Naive B cell (primary cell): ENCODE measurements around the gene GALNT9. TPM values are rescaled to one million over a fixed set of nuclear protein-coding genes. Genes with fewer than 3 reads are reported as not detected.
"Not testable (repeated sequence)": the region's sequence is repeated elsewhere in the genome, so short reads cannot be mapped to it uniquely, and the experiment has no call there.

Experiments used
- ATAC-seq, 2 donors: fragments of 150-1000 bp; cut with Tn5 transposase; 2 replicates each; pipeline ENCODE4 v1.10.0; 2021; ENCODE audit warnings: low read depth in 2 of 2, mild to moderate bottlenecking in 2 of 2, moderate library complexity in 2 of 2
- DNase-seq: peaks from one replicate; pipeline ENCODE4 v3.0.0; 2022
- H3K27ac Mint-ChIP-seq, 6 donors: one replicate each; pipeline ENCODE4 v1.8.0; 2020 to 2022; ENCODE audit warnings: mild to moderate bottlenecking in 6 of 6, mixed read lengths in 6 of 6, moderate library complexity in 5 of 6, inconsistent platforms in 2 of 6
- H3K27me3 Mint-ChIP-seq, 3 donors: one replicate each; pipeline ENCODE4 v1.8.0; 2021 to 2022; ENCODE audit warnings: mixed read lengths in 3 of 3, mild to moderate bottlenecking in 1 of 3
- H3K36me3 Mint-ChIP-seq, 2 donors: one replicate each; pipeline ENCODE4 v1.8.0; 2020 to 2022; ENCODE audit warnings: mixed read lengths in 2 of 2, inconsistent platforms in 1 of 2, mild to moderate bottlenecking in 1 of 2
- H3K4me1 Mint-ChIP-seq, 3 donors: one replicate each; pipeline ENCODE4 v1.8.0; 2020 to 2022; ENCODE audit warnings: mixed read lengths in 3 of 3, inconsistent platforms in 1 of 3, mild to moderate bottlenecking in 1 of 3, moderate library complexity in 1 of 3
- H3K4me3 Mint-ChIP-seq, 8 donors: one replicate each; pipeline ENCODE4 v1.8.0; 2020 to 2022; ENCODE audit warnings: mild to moderate bottlenecking in 8 of 8, mixed read lengths in 8 of 8, moderate library complexity in 8 of 8, inconsistent platforms in 2 of 8
- H3K9me3 Mint-ChIP-seq, 7 donors: one replicate each; pipeline ENCODE4 v1.8.0; 2020 to 2022; ENCODE audit warnings: mixed read lengths in 7 of 7, mild to moderate bottlenecking in 5 of 7, inconsistent platforms in 2 of 7, moderate library complexity in 1 of 7
- polyA plus RNA-seq, 6 donors: library from polyadenylated mRNA; unstranded; fragments of 300-500 nt; fragmentation: Illumina TruSeq; gene quantifications; one replicate each; pipeline ENCODE4 v1.2.3, GENCODE V29; 2021; ENCODE audit warnings: low read depth in 6 of 6

Gene GALNT9
- polyA plus RNA-seq, 6 donors from 2014 or later, result 0.43 to 3.0 (median 0.74) TPM; not detected in 3

GRCh38 chr12:132306885-132307191 lies 22.6 kb downstream of the GALNT9 start:
- Mint-ChIP-seq H3K9me3 (peaks cover 10 to 24% (median 16%) of the 10 kb centered on the region in 7 donors), H3K27ac (peak overlapping the region in 1 of 6 donors; percentile 26), H3K36me3 (peaks cover 4 to 13% of the 10 kb centered on the region in 2 donors), H3K4me1 (peaks cover 0 to 5% (median 0%) of the 10 kb centered on the region in 3 donors), H3K4me3 (no peak overlapping the region), H3K27me3 (peaks cover 0 to 14% (median 5%) of the 10 kb centered on the region in 3 donors)
- ATAC-seq (no peak), DNase-seq (no peak)

- Mint-ChIP-seq H3K27ac (peak overlapping the region in 1 of 6 donors; percentile 26), H3K4me1 (peaks cover 0 to 5% (median 0%) of the 10 kb centered on the region in 3 donors), H3K27me3 (peaks cover 0 to 14% (median 5%) of the 10 kb centered on the region in 3 donors), H3K9me3 (peaks cover 5 to 18% (median 10%) of the 10 kb centered on the region in 7 donors), H3K4me3 (no peak overlapping the region), H3K36me3 (peaks cover 0 to 11% of the 10 kb centered on the region in 2 donors)
- DNase-seq (no peak), ATAC-seq (no peak)
Measured at GRCh38 chr12:132305991-132306884, 23.2 kb downstream of the GALNT9 start.

GRCh38 chr12:132305560-132305966 lies 23.8 kb downstream of the GALNT9 start:
- Mint-ChIP-seq H3K4me1 (peaks cover 0 to 5% (median 0%) of the 10 kb centered on the region in 3 donors), H3K27me3 (peaks cover 0 to 20% (median 5%) of the 10 kb centered on the region in 3 donors), H3K9me3 (peaks cover 0 to 13% (median 5%) of the 10 kb centered on the region in 7 donors), H3K36me3 (peaks cover 0 to 4% of the 10 kb centered on the region in 2 donors), H3K27ac (no peak overlapping the region), H3K4me3 (no peak overlapping the region)
- DNase-seq (no peak), ATAC-seq (no peak)

- Mint-ChIP-seq H3K27me3 (peaks cover 0 to 20% (median 5%) of the 10 kb centered on the region in 3 donors), H3K9me3 (peaks cover 0 to 10% (median 4%) of the 10 kb centered on the region in 7 donors)
- not testable (repeated sequence) for H3K4me1 Mint-ChIP-seq, DNase-seq, H3K27ac Mint-ChIP-seq, ATAC-seq, H3K36me3 Mint-ChIP-seq, H3K4me3 Mint-ChIP-seq
Measured at GRCh38 chr12:132304866-132305265, 24.5 kb downstream of the GALNT9 start.

GRCh38 chr12:132303853-132304373 lies 25.5 kb downstream of the GALNT9 start:
- ATAC-seq, DNase-seq, H3K27ac Mint-ChIP-seq, H3K4me1 Mint-ChIP-seq, H3K36me3 Mint-ChIP-seq, H3K9me3 Mint-ChIP-seq, H3K4me3 Mint-ChIP-seq: not testable (repeated sequence)
- H3K27me3 Mint-ChIP-seq, result peaks cover 0 to 12% (median 5%) of the 10 kb centered on the region in 3 donors

- ATAC-seq, result no peak
- DNase-seq, result no peak
- Mint-ChIP-seq H3K36me3 (no peaks in the 10 kb centered on the region), H3K4me1 (peaks cover 0 to 2% (median 0%) of the 10 kb centered on the region in 3 donors), H3K9me3 (peaks cover 0 to 7% (median 0%) of the 10 kb centered on the region in 7 donors), H3K27ac (no peak overlapping the region), H3K27me3 (peaks cover 0 to 8% (median 5%) of the 10 kb centered on the region in 3 donors), H3K4me3 (peak overlapping the region in 1 of 8 donors; percentile 61)
Measured at GRCh38 chr12:132302466-132303358, 26.7 kb downstream of the GALNT9 start.

GRCh38 chr12:132300789-132301722 lies 28.3 kb downstream of the GALNT9 start:
- ATAC-seq, result no peak
- Mint-ChIP-seq H3K4me3 (no peak overlapping the region), H3K27me3 (peaks cover 0 to 6% (median 0%) of the 10 kb centered on the region in 3 donors), H3K36me3 (no peaks in the 10 kb centered on the region), H3K4me1 (no peaks in the 10 kb centered on the region), H3K27ac (no peak overlapping the region), H3K9me3 (peaks cover 0 to 4% (median 0%) of the 10 kb centered on the region in 7 donors)
- no peak for DNase-seq

GRCh38 chr12:132296063-132296462 lies 33.3 kb downstream of the GALNT9 start:
- ATAC-seq (no peak), DNase-seq (no peak)
- Mint-ChIP-seq H3K27ac (no peak overlapping the region), H3K4me3 (no peak overlapping the region), H3K4me1 (peaks cover 0 to 4% (median 4%) of the 10 kb centered on the region in 3 donors), H3K9me3 (peaks cover 0 to 4% (median 0%) of the 10 kb centered on the region in 7 donors), H3K27me3 (peaks cover 0 to 25% (median 5%) of the 10 kb centered on the region in 3 donors), H3K36me3 (no peaks in the 10 kb centered on the region)

GRCh38 chr12:132295561-132295960 lies 33.8 kb downstream of the GALNT9 start:
- not testable (repeated sequence) for ATAC-seq, H3K4me3 Mint-ChIP-seq, H3K36me3 Mint-ChIP-seq, H3K9me3 Mint-ChIP-seq, H3K4me1 Mint-ChIP-seq, H3K27ac Mint-ChIP-seq, DNase-seq
- H3K27me3 Mint-ChIP-seq, result peaks cover 0 to 21% (median 5%) of the 10 kb centered on the region in 3 donors

- DNase-seq, result no peak
- Mint-ChIP-seq H3K4me1 (peaks cover 0 to 4% (median 4%) of the 10 kb centered on the region in 3 donors), H3K4me3 (no peak overlapping the region), H3K27me3 (peaks cover 0 to 21% (median 5%) of the 10 kb centered on the region in 3 donors), H3K36me3 (no peaks in the 10 kb centered on the region), H3K27ac (no peak overlapping the region), H3K9me3 (peaks cover 0 to 4% (median 0%) of the 10 kb centered on the region in 7 donors)
- ATAC-seq, result no peak
Measured at GRCh38 chr12:132295101-132295526, 34.3 kb downstream of the GALNT9 start.

GRCh38 chr12:132294121-132295034 lies 35.0 kb downstream of the GALNT9 start:
- DNase-seq (no peak), ATAC-seq (no peak)
- peaks cover 0 to 4% (median 0%) of the 10 kb centered on the region in 7 donors for H3K9me3 Mint-ChIP-seq
- no peak overlapping the region for H3K27ac Mint-ChIP-seq
- H3K4me3 Mint-ChIP-seq, result no peak overlapping the region
- no peaks in the 10 kb centered on the region for H3K36me3 Mint-ChIP-seq
- H3K4me1 Mint-ChIP-seq, result peaks cover 0 to 4% (median 4%) of the 10 kb centered on the region in 3 donors
- H3K27me3 Mint-ChIP-seq, result peaks cover 0 to 21% (median 5%) of the 10 kb centered on the region in 3 donors
